Heart left ventricle (tissue), 13 donors: ENCODE measurements around the gene STRADB.

Experiments
- POLR2A ChIP-seq, 2 donors: fragments of 450-650 bp; IDR thresholded peaks; one replicate each; pipeline ENCODE4 v1.6.1; 2017; ENCODE audit warnings: antibody characterized with exemption in 2 of 2, mild to moderate bottlenecking in 2 of 2, moderate library complexity in 2 of 2
- TF ChIP-seq, protein P1 (sequence below), 12 donors: fragments of 200-600 bp; sonication (generic) in 4 of 12; IDR thresholded peaks; one replicate each; pipeline versions ENCODE4 v1.5.0 to v1.8.0; 2018 to 2022; ENCODE audit warnings: antibody characterized with exemption in 12 of 12, mild to moderate bottlenecking in 5 of 12
- donor health status: ischemic (EF 13 %, LVEDD 7.1; RV severe dilation, severe dysfunction).
- donor health status: DM: no; HTN: yes; CAD: no.
- donor health status: DM: no; HTN: no; CAD: no.
- donor health status: ischemic (EF 25% LVEDD 6.9; RV normal size, moderate dysfunction).
- donor health status: ischemic (EF 25% LVEDD 5.7; RV mildly dilated, moderate dysfunction).
- donor health status: ischemic (EF 35%, LVEDD 5.7; RV mildly dilated, moderate dysfunction).
- donor health status: nonischemic (EF 11% LVEDD 7.7; RV severe dilation, severe dysfunction).
- donor health status: DM: yes; HTN: yes; CAD: no.
- donor health status: PGD.
- donor health status: ischemic (EF 29% LVEDD 5.4; RV normal size, mild dysfunction).
- donor health status: nonischemic (EF 23%, LVEDD 6.1; RV moderate dilation, normal function).

- TF ChIP-seq, protein P1, sequence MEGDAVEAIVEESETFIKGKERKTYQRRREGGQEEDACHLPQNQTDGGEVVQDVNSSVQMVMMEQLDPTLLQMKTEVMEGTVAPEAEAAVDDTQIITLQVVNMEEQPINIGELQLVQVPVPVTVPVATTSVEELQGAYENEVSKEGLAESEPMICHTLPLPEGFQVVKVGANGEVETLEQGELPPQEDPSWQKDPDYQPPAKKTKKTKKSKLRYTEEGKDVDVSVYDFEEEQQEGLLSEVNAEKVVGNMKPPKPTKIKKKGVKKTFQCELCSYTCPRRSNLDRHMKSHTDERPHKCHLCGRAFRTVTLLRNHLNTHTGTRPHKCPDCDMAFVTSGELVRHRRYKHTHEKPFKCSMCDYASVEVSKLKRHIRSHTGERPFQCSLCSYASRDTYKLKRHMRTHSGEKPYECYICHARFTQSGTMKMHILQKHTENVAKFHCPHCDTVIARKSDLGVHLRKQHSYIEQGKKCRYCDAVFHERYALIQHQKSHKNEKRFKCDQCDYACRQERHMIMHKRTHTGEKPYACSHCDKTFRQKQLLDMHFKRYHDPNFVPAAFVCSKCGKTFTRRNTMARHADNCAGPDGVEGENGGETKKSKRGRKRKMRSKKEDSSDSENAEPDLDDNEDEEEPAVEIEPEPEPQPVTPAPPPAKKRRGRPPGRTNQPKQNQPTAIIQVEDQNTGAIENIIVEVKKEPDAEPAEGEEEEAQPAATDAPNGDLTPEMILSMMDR (IDR thresholded peaks at IDR 0.05), result peak in 7 of 12 donors; percentile 21 to 51 (median 42)
- peak; percentile 41 to 88 for TF ChIP-seq POLR2A (IDR thresholded peaks at IDR 0.05)
These were observed at the start of gene STRADB, which contains the start of gene TRAK2 for GRCh38 chr2:201451292-201452057.
